A549 (cell line): ENCODE data around the gene POLA1. TPM values are rescaled to one million over a fixed set of nuclear protein-coding genes. Genes with fewer than 3 reads are reported as not detected.

ENCODE experiments used
- ATAC-seq, 2 experiments: fragments of 200-7000 bp in 1 of 2; fragments of >200 bp in 1 of 2; cut with Nextera tagmentation in 1 of 2; cut with Tn5 transposase in 1 of 2; 3 replicates each; pipeline versions ENCODE4 v1.8.0 to v1.9.1; 2018 to 2020; ENCODE audit warnings: mild to moderate bottlenecking in 1 of 2, moderate library complexity in 1 of 2
- CTCF ChIA-PET: fragments of 300-600 bp; sonication (Branson Sonifier 250); formaldehyde crosslinking; extraction: SDS; loops from one replicate; lab custom pipeline; 2021; ENCODE audit warnings: antibody characterized with exemption, inconsistent platforms; lab: Yijun Ruan, JAX
- POLR2A ChIA-PET: fragments of 350-600 bp; formaldehyde crosslinking; extraction: SDS; loops from one replicate; lab custom pipeline; 2021; ENCODE audit warnings: antibody characterized with exemption, inconsistent platforms; lab: Yijun Ruan, JAX
- DNase-seq, 2 experiments: peaks; one replicate each; pipeline versions ENCODE4 v3.0.0 to v3.0.0-alpha.2; 2011 to 2016; ENCODE audit warnings: low read depth in 1 of 2, low spot score in 1 of 2
- FAIRE-seq: peaks from 2 replicates; lab custom pipeline; 2011; peaks lifted over from hg19 to GRCh38; lab: Jason Lieb, UNC
- H3K27ac ChIP-seq, 2 experiments: fragments of >200 bp; sonication (Bioruptor Twin); formaldehyde crosslinking; 3 replicates each; pipeline ENCODE4 v1.5.1; 2016 to 2017
- H3K4me1 ChIP-seq: fragments of >200 bp; sonication (Bioruptor Twin); formaldehyde crosslinking; 3 replicates; pipeline ENCODE4 v1.6.1; 2016
- H3K4me2 ChIP-seq: fragments of >200 bp; sonication (Bioruptor Twin); formaldehyde crosslinking; 3 replicates; pipeline ENCODE4 v1.6.1; 2016
- H3K4me3 ChIP-seq: fragments of >200 bp; sonication (Bioruptor Twin); formaldehyde crosslinking; 3 replicates; pipeline ENCODE4 v1.5.1; 2016
- H3K9me3 ChIP-seq: fragments of >200 bp; sonication (Bioruptor Twin); formaldehyde crosslinking; 3 replicates; pipeline ENCODE4 v1.6.1; 2016
- CBX8 ChIP-seq: fragments of 200-600 bp; sonication (generic); IDR thresholded peaks from 2 replicates; pipeline ENCODE4 v1.6.1; 2016
- CEBPB ChIP-seq, 2 experiments: fragments of >200 bp in 1 of 2; sonication (Bioruptor Twin) in 1 of 2; formaldehyde crosslinking in 1 of 2; IDR thresholded peaks; 2 replicates each; pipeline ENCODE4 v1.6.1; 2012 to 2016
- CTCF ChIP-seq: fragments of >200 bp; sonication (Bioruptor Twin); formaldehyde crosslinking; IDR thresholded peaks from 3 replicates; pipeline ENCODE4 v1.5.1; 2016
- EHF ChIP-seq: fragments of 250-450 bp; sonication (Bioruptor Pico); IDR thresholded peaks from 2 replicates; pipeline ENCODE4 v1.5.0; 2020; ENCODE audit warnings: mild to moderate bottlenecking
- ELK1 ChIP-seq: fragments of 150-350 bp; IDR thresholded peaks from 2 replicates; pipeline ENCODE4 v1.6.1; 2014; ENCODE audit warnings: low read depth, mild to moderate bottlenecking, low read length
- EP300 ChIP-seq, 2 experiments: fragments of >200 bp; sonication (Bioruptor Twin); formaldehyde crosslinking; IDR thresholded peaks; 2 replicates in 1 of 2; 3 replicates in 1 of 2; pipeline ENCODE4 v1.6.1; 2016 to 2017
- ESRRA ChIP-seq: fragments of 150-350 bp; IDR thresholded peaks from 2 replicates; pipeline ENCODE4 v1.6.1; 2014; ENCODE audit warnings: mild to moderate bottlenecking, low read length, borderline replicate concordance
- FOSL2 ChIP-seq, 2 experiments: fragments of 450-650 bp in 1 of 2; fragments of >200 bp in 1 of 2; sonication (Bioruptor Twin) in 1 of 2; formaldehyde crosslinking; IDR thresholded peaks; 2 replicates each; pipeline versions ENCODE4 v1.5.0 to v1.6.1; 2016 to 2020; ENCODE audit warnings: mild to moderate bottlenecking in 1 of 2, moderate library complexity in 1 of 2
- FOXS1 ChIP-seq: fragments of 250-450 bp; sonication (Bioruptor Pico); IDR thresholded peaks from 2 replicates; pipeline ENCODE4 v1.5.0; 2020; ENCODE audit warnings: mild to moderate bottlenecking, moderate library complexity
- HDAC2 ChIP-seq: fragments of 200-600 bp; sonication (generic); IDR thresholded peaks from 2 replicates; pipeline ENCODE4 v1.6.1; 2016
- HOXB5 ChIP-seq: fragments of 250-450 bp; sonication (Bioruptor Pico); IDR thresholded peaks from 2 replicates; pipeline ENCODE4 v1.5.0; 2020; ENCODE audit warnings: mild to moderate bottlenecking, moderate library complexity
- JUN ChIP-seq, 2 experiments: fragments of >200 bp; sonication (Bioruptor Twin); formaldehyde crosslinking; IDR thresholded peaks; 2 replicates in 1 of 2; 3 replicates in 1 of 2; pipeline ENCODE4 v1.6.1; 2016 to 2017
- KDM1A ChIP-seq: fragments of 200-600 bp; sonication (generic); IDR thresholded peaks from 2 replicates; pipeline ENCODE4 v1.6.1; 2016; ENCODE audit warnings: low read depth, mild to moderate bottlenecking
- MAFK ChIP-seq: fragments of 450-650 bp; IDR thresholded peaks from 2 replicates; pipeline ENCODE4 v1.6.1; 2014; ENCODE audit not compliant: partially characterized antibody
- NFE2L2 ChIP-seq: fragments of 150-350 bp; conservative IDR thresholded peaks from 2 replicates; pipeline ENCODE4 v1.6.1; 2014; ENCODE audit warnings: low read length
- NPAS2 ChIP-seq: fragments of 250-450 bp; sonication (Bioruptor Pico); IDR thresholded peaks from 2 replicates; pipeline ENCODE4 v1.8.0; 2022; ENCODE audit warnings: mild to moderate bottlenecking, moderate library complexity, borderline replicate concordance
- NR3C1 ChIP-seq: fragments of >200 bp; sonication (Bioruptor Twin); formaldehyde crosslinking; IDR thresholded peaks from 3 replicates; pipeline ENCODE4 v1.6.1; 2017
- POLR2AphosphoS2 ChIP-seq: conservative IDR thresholded peaks from 2 replicates; pipeline ENCODE4 v1.6.1; 2012; ENCODE audit warnings: low read length, improper control_type of control experiment, inconsistent platforms
- RAD21 ChIP-seq, 2 experiments: fragments of >200 bp in 1 of 2; sonication (Bioruptor Twin) in 1 of 2; formaldehyde crosslinking in 1 of 2; IDR thresholded peaks in 1 of 2; conservative IDR thresholded peaks in 1 of 2; 2 replicates in 1 of 2; 3 replicates in 1 of 2; pipeline ENCODE4 v1.6.1; 2012 to 2018; ENCODE audit warnings: inconsistent platforms in 1 of 2
- RCOR1 ChIP-seq: fragments of 150-350 bp; IDR thresholded peaks from 2 replicates; pipeline ENCODE4 v1.6.1; 2014; ENCODE audit warnings: antibody characterized with exemption, low read length, low read depth
- SMC3 ChIP-seq: fragments of >200 bp; sonication (Bioruptor Twin); formaldehyde crosslinking; IDR thresholded peaks from 3 replicates; pipeline ENCODE4 v1.6.1; 2018; ENCODE audit warnings: inconsistent platforms
- USF2 ChIP-seq: fragments of 450-650 bp; IDR thresholded peaks from 2 replicates; pipeline ENCODE4 v1.6.1; 2014; ENCODE audit warnings: antibody characterized with exemption
- ZSCAN20 ChIP-seq: fragments of 250-450 bp; sonication (Bioruptor Pico); IDR thresholded peaks from 2 replicates; pipeline ENCODE4 v1.8.0; 2022; ENCODE audit warnings: mild to moderate bottlenecking, moderate library complexity
- WGBS: methylation state at CpG from one replicate; pipeline ENCODE4 v1.1.6; 2017; ENCODE audit errors: missing lambda C conversion rate; 5-methylcytosine and 5-hydroxymethylcytosine counted together
- polyA plus RNA-seq, 4 experiments: library from polyadenylated mRNA; depleted of rRNA in 3 of 4; stranded (reverse); fragments of >200 nt; fragmentation: RNase III in 1 of 4; extraction: RNeasy Plus Mini Kit Qiagen cat#74134 plus additional on column Dnase treatment in 1 of 4; gene quantifications; 2 replicates in 3 of 4; 3 replicates in 1 of 4; pipeline ENCODE4 v1.2.3, GENCODE V29; 2011 to 2017
- TF ChIP-seq, protein P1 (sequence below): IDR thresholded peaks from 2 replicates; pipeline ENCODE4 v1.6.1; 2012
- TF ChIP-seq, protein P2 (sequence below): fragments of 250-450 bp; sonication (Bioruptor Pico); IDR thresholded peaks from 2 replicates; pipeline ENCODE4 v1.5.0; 2020; ENCODE audit warnings: low read depth, mild to moderate bottlenecking, moderate library complexity
- TF ChIP-seq, protein P3 (sequence below): fragments of 200-600 bp; sonication (generic); IDR thresholded peaks from 2 replicates; pipeline ENCODE4 v1.6.1; 2016; ENCODE audit warnings: antibody characterized with exemption, mild to moderate bottlenecking, moderate library complexity
- TF ChIP-seq, protein P4 (sequence below): fragments of >200 bp; sonication (Bioruptor Twin); formaldehyde crosslinking; IDR thresholded peaks from 2 replicates; pipeline ENCODE4 v1.6.1; 2016

The POLA1 gene
- polyA plus RNA-seq, 2 of the 4 experiments (the other 2 are of a cell fraction) = 8.8 to 17.5 TPM

DNA sequence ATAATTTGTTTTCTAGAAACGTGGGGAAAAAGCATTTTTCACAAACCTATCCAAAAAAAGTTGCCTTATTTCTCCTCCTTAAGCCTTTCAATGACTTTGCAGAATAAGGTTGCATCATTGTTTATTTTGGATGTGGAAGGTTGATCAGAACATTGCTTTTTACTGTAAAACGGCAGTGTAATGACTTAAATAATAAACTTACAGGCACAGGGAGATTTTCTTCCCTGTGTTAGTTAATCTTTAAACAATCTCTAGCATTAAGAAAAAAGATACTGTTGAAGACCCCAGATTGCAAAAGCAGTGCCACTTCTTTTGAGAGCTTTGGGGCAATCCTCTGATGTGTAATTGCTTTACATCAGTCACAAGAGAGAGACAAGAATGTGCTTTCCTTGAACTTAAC is 168.6 kb downstream of the POLA1 start:
- Histone ChIP-seq H3K4me1 (peaks cover 71% of the 10 kb centered on the region), H3K4me2 (peak overlapping the region; percentile 68), H3K27ac (peak overlapping the region; percentile 85 to 89), H3K4me3 (no peak overlapping the region), H3K9me3 (no peaks in the 10 kb centered on the region)
- FAIRE-seq = peak; percentile 59
- WGBS = 5% methylated on average over 2 of the region's 2 CpGs
- TF ChIP-seq NFE2L2 = peak; percentile 34; the same call in 1 of the 2 replicates
- TF ChIP-seq, protein P1, sequence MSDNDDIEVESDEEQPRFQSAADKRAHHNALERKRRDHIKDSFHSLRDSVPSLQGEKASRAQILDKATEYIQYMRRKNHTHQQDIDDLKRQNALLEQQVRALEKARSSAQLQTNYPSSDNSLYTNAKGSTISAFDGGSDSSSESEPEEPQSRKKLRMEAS = no peak
- 0 out of 5 replicates have a peak, but pooled peaks of 1 of the 2 experiments have one; percentile 18 for TF ChIP-seq RAD21 (conservative IDR thresholded peaks at IDR 0.05 in 1 of 2, IDR thresholded peaks at IDR 0.05 in 1 of 2)
- TF ChIP-seq ZSCAN20 (CRISPR knock-in tag) = no peak
- TF ChIP-seq KDM1A = no peak
- TF ChIP-seq, protein P2, sequence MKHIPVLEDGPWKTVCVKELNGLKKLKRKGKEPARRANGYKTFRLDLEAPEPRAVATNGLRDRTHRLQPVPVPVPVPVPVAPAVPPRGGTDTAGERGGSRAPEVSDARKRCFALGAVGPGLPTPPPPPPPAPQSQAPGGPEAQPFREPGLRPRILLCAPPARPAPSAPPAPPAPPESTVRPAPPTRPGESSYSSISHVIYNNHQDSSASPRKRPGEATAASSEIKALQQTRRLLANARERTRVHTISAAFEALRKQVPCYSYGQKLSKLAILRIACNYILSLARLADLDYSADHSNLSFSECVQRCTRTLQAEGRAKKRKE (CRISPR knock-in tag) = no peak
- TF ChIP-seq CTCF = no peak
- peak; percentile 37 for TF ChIP-seq MAFK
- TF ChIP-seq ELK1 = no peak
- TF ChIP-seq, protein P3, sequence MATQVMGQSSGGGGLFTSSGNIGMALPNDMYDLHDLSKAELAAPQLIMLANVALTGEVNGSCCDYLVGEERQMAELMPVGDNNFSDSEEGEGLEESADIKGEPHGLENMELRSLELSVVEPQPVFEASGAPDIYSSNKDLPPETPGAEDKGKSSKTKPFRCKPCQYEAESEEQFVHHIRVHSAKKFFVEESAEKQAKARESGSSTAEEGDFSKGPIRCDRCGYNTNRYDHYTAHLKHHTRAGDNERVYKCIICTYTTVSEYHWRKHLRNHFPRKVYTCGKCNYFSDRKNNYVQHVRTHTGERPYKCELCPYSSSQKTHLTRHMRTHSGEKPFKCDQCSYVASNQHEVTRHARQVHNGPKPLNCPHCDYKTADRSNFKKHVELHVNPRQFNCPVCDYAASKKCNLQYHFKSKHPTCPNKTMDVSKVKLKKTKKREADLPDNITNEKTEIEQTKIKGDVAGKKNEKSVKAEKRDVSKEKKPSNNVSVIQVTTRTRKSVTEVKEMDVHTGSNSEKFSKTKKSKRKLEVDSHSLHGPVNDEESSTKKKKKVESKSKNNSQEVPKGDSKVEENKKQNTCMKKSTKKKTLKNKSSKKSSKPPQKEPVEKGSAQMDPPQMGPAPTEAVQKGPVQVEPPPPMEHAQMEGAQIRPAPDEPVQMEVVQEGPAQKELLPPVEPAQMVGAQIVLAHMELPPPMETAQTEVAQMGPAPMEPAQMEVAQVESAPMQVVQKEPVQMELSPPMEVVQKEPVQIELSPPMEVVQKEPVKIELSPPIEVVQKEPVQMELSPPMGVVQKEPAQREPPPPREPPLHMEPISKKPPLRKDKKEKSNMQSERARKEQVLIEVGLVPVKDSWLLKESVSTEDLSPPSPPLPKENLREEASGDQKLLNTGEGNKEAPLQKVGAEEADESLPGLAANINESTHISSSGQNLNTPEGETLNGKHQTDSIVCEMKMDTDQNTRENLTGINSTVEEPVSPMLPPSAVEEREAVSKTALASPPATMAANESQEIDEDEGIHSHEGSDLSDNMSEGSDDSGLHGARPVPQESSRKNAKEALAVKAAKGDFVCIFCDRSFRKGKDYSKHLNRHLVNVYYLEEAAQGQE = no peak
- peak; percentile 45 to 54; a peak in 3 of 5 replicates for TF ChIP-seq JUN (IDR thresholded peaks at IDR 0.05)
- no peak for TF ChIP-seq EHF (CRISPR knock-in tag)
- TF ChIP-seq EP300 (IDR thresholded peaks at IDR 0.05) = peak; percentile 66 to 74; a peak in 4 of 5 replicates
- TF ChIP-seq FOXS1 (CRISPR knock-in tag) = no peak
- TF ChIP-seq, protein P4, sequence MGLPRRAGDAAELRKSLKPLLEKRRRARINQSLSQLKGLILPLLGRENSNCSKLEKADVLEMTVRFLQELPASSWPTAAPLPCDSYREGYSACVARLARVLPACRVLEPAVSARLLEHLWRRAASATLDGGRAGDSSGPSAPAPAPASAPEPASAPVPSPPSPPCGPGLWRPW = no peak; the same call in 1 of the 2 replicates
- no peak for TF ChIP-seq NPAS2 (CRISPR knock-in tag)
- no peak for TF ChIP-seq POLR2AphosphoS2
- TF ChIP-seq USF2 = no peak
- no peak for TF ChIP-seq HOXB5 (CRISPR knock-in tag)
- TF ChIP-seq CEBPB (IDR thresholded peaks at IDR 0.05) = peak; percentile 80 to 81
- TF ChIP-seq ESRRA = no peak
- no peak for TF ChIP-seq SMC3
- no peak for TF ChIP-seq RCOR1
- no peak for TF ChIP-seq NR3C1
- TF ChIP-seq HDAC2 = no peak
- no peak for TF ChIP-seq FOSL2 (IDR thresholded peaks at IDR 0.05)
- TF ChIP-seq FOSL2 (CRISPR knock-in tag; IDR thresholded peaks at IDR 0.05) = 0 out of 2 replicates have a peak, but pooled peaks have one; percentile 6
- TF ChIP-seq CBX8 = no peak
- DNase-seq = peak in 1 of 2 experiments; percentile 65
- ChIA-PET CTCF (no interaction called here), POLR2A (no interaction called here)
- peak; percentile 43 to 47; a peak in 3 of 6 replicates for ATAC-seq
